ENCODE results near the gene CDC42BPB. TPM values are rescaled to one million over a fixed set of nuclear protein-coding genes. Genes with fewer than 3 reads are reported as not detected.

CDC42BPB gene
- total RNA-seq, 1 donor from 2014 or later: 96.5 TPM

DNA sequence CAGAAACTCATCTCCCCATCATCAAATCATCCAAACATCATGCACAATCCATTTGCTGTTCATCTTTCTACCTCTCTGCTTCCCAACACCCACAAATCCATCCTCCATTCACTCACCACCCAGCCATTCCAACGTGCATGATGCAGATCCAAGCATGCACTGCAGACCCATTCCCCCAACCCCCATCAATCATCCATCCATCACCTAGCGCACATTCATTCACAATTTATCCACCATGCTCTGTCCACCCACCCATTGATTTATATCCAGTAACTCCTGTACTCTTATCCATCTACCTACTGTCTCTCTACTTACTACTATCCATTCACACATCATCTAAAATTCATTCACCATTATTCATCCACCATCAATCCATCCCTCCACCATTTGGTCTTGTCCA is 138.9 kb downstream of the CDC42BPB start:
- H3K9me3 ChIP-seq: no peaks in the 10 kb centered on the region
- no peaks in the 10 kb centered on the region for H3K27me3 ChIP-seq
- DNase-seq (ENCODE audit: low spot score in 2 of 2): no peak
- TF ChIP-seq, protein P1, sequence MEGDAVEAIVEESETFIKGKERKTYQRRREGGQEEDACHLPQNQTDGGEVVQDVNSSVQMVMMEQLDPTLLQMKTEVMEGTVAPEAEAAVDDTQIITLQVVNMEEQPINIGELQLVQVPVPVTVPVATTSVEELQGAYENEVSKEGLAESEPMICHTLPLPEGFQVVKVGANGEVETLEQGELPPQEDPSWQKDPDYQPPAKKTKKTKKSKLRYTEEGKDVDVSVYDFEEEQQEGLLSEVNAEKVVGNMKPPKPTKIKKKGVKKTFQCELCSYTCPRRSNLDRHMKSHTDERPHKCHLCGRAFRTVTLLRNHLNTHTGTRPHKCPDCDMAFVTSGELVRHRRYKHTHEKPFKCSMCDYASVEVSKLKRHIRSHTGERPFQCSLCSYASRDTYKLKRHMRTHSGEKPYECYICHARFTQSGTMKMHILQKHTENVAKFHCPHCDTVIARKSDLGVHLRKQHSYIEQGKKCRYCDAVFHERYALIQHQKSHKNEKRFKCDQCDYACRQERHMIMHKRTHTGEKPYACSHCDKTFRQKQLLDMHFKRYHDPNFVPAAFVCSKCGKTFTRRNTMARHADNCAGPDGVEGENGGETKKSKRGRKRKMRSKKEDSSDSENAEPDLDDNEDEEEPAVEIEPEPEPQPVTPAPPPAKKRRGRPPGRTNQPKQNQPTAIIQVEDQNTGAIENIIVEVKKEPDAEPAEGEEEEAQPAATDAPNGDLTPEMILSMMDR (IDR thresholded peaks at IDR 0.05): no peak
- intact Hi-C loops (cut with DNase I): loop anchor here (1.0 to 5.0 kb wide), 2 partner anchors 141 to 224 kb away; partner anchors contain the start of gene TRAF3
- no peaks in the 10 kb centered on the region for H3K36me3 ChIP-seq
- no peak overlapping the region for H3K4me3 ChIP-seq
- no peak overlapping the region for H3K27ac ChIP-seq
- H3K4me1 ChIP-seq: peaks cover 0 to 3% of the 10 kb centered on the region in 2 donors

DNA sequence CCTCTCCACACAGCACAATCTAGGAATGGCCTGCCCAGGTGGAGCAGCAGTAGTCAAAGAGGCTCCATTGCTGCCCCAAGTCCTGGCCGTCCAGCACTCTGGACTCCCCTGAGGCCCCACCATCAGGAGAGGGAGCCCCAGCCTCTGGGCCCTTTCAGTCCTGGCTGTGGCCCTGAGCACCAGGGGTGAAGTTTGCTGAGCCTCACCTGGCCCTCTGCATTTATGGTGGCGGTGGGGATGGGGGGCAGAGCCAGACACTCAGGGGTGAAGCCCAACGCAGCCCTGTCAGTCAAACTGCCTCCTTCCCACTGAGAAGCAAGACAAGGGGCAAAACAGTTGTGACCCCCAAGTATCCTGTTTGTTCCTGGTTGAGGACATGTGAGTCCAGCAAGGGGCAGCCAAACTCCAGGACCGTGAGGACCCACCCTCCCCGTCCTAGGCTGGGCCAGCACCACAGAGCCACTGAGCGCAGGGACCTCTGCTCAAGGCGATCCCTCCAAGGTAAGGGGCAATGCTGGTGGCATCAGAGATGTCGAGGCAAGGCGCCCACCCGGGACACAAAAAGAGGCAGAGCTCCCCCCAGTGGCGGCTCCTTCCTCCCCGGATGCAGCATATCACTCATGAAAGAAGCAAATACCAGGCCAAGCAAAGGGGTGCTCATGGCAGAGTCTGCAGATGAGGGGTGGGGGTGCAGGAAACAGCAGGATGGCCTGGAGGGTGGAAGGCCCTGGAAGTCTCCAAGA is 139.7 kb downstream of the CDC42BPB start:
- no peak overlapping the region for H3K4me3 ChIP-seq
- no peaks in the 10 kb centered on the region for H3K36me3 ChIP-seq
- H3K27me3 ChIP-seq: no peaks in the 10 kb centered on the region
- no peaks in the 10 kb centered on the region for H3K4me1 ChIP-seq
- no peaks in the 10 kb centered on the region for H3K9me3 ChIP-seq
- H3K27ac ChIP-seq: no peak overlapping the region
- intact Hi-C loops (cut with DNase I): loop anchor here (1.0 to 5.0 kb wide), 2 partner anchors 140 to 223 kb away; partner anchors contain the start of gene TRAF3
- TF ChIP-seq, protein P1 (IDR thresholded peaks at IDR 0.05): peak; percentile 40 to 57 (median 55)
- DNase-seq (ENCODE audit: low spot score in 2 of 2): no peak

DNA sequence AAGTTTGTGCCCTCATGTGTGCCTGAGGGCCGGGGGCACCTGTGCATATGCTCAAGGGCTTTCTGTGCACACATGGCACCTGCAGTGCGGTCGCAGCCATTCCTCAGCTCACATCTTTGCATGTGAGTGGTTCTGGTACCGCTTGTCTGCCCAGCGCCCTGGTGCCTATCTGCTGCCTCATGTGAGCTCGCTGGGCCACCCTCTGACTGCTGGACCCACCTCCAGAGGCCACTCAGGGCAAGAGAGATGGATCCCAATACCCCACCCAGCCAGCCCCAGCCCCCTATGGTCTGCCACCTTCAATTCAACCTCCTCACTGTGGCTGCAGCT is 140.3 kb downstream of the CDC42BPB start:
- Histone ChIP-seq H3K27ac (no peak overlapping the region), H3K27me3 (no peaks in the 10 kb centered on the region), H3K4me3 (no peak overlapping the region), H3K9me3 (no peaks in the 10 kb centered on the region), H3K4me1 (no peaks in the 10 kb centered on the region), H3K36me3 (no peaks in the 10 kb centered on the region)
- intact Hi-C loops (cut with DNase I): loop anchor here (5.0 kb wide), 1 partner anchor 140 kb away; the partner anchor contains the start of gene TRAF3
- DNase-seq (ENCODE audit: low spot score in 2 of 2): no peak
- TF ChIP-seq, protein P1 (IDR thresholded peaks at IDR 0.05): no peak

GRCh38 chr14:102916347-102917055 is 140.8 kb downstream of the CDC42BPB start:
- no peaks in the 10 kb centered on the region for H3K9me3 ChIP-seq
- no peak overlapping the region for H3K4me3 ChIP-seq
- intact Hi-C loops (cut with DNase I): loop anchor here (5.0 kb wide), 1 partner anchor 139 kb away; the partner anchor contains the start of gene TRAF3
- no peak for DNase-seq (ENCODE audit: low spot score in 2 of 2)
- TF ChIP-seq, protein P1 (IDR thresholded peaks at IDR 0.05): no peak
- H3K36me3 ChIP-seq: no peaks in the 10 kb centered on the region
- H3K4me1 ChIP-seq: no peaks in the 10 kb centered on the region
- H3K27me3 ChIP-seq: no peaks in the 10 kb centered on the region
- no peak overlapping the region for H3K27ac ChIP-seq

DNA sequence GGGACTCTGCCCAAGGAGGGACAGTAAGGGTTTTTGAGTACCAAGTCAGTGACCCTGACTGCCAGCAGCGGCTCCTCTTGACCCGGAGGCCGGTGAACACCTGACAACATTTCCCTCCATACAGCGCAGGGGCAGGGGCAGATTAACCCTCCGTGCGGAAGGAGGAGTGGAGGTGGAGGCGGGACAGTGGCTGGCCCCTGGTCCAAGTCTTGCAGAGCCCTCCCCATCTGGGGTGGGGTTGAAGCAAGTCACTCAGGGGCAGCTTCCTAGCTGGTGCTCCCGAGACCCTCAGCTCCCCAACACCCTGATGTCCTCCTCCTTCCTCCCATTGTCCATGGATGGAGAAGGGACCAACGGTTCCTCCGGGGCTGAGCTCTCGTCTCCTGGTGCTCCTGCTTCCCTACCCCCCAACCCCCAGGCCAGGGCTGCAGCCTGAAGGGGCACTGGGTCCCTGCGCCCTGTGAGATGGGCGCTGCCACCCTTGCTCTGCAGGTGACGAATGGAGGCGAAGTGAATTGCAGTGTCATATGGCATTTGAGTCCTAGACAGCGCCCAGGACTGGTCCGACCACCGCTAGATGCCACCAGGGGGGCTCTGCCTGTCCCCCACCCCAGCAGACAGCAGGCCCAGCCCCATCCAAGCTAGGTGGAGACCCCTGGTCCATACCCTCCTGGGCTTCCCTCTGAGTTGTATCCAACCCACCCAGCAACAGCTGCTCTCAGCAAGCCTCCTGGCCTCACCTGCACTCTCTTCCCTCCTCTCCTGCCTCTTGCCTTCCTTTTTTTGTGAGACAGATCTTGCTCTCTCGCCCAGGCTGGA is 141.8 kb downstream of the CDC42BPB start:
- intact Hi-C loops (cut with DNase I): loop anchor here (5.0 kb wide), 1 partner anchor 138 kb away; the partner anchor contains the start of gene TRAF3
- no peaks in the 10 kb centered on the region for H3K27me3 ChIP-seq
- H3K36me3 ChIP-seq: no peaks in the 10 kb centered on the region
- no peak overlapping the region for H3K4me3 ChIP-seq
- no peak for DNase-seq (ENCODE audit: low spot score in 2 of 2)
- TF ChIP-seq, protein P1 (IDR thresholded peaks at IDR 0.05): no peak
- H3K27ac ChIP-seq: no peak overlapping the region
- no peaks in the 10 kb centered on the region for H3K4me1 ChIP-seq
- no peaks in the 10 kb centered on the region for H3K9me3 ChIP-seq

Data from ascending aorta (tissue), 2 donors.